Measurements from ENCODE around the gene EPHB4.
"Not testable (repeated sequence)": the region's sequence is repeated elsewhere in the genome, so short reads cannot be mapped to it uniquely, and the experiment has no call there.

The EPHB4 gene

GRCh38 chr7:100789055-100789454, 38.3 kb downstream of the EPHB4 start:
- no peak for DNase-seq (ENCODE audit: low spot score)

GRCh38 chr7:100786323-100786722, 41.0 kb downstream of the EPHB4 start:
- DNase-seq (ENCODE audit: low spot score) = no peak

GRCh38 chr7:100785878-100786277, 41.4 kb downstream of the EPHB4 start:
- DNase-seq (ENCODE audit: low spot score) = no peak

GRCh38 chr7:100783804-100784203, 43.5 kb downstream of the EPHB4 start:
- no peak for DNase-seq (ENCODE audit: low spot score)

GRCh38 chr7:100781255-100781654, 46.1 kb downstream of the EPHB4 start:
- DNase-seq (ENCODE audit: low spot score) = no peak

DNA sequence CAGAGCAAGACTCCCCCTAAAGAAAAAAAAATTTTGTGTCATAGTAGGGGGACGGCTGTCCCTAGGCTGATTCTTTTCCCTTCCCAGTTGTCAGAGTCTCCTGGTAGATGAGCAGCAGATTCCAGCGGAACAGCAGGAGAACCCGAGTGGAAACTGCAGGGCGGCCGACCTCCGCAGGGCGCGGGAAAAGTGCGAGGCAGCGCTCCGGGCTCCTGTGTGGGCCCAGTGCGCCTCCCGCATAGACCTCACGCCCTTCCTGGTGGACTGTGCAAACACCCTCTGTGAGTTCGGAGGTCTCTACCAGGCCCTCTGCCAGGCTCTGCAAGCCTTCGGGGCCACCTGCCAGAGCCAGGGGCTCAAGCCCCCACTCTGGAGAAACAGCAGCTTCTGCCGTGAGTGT, 48.0 kb downstream of the EPHB4 start:
- DNase-seq (ENCODE audit: low spot score) = no peak

DNA sequence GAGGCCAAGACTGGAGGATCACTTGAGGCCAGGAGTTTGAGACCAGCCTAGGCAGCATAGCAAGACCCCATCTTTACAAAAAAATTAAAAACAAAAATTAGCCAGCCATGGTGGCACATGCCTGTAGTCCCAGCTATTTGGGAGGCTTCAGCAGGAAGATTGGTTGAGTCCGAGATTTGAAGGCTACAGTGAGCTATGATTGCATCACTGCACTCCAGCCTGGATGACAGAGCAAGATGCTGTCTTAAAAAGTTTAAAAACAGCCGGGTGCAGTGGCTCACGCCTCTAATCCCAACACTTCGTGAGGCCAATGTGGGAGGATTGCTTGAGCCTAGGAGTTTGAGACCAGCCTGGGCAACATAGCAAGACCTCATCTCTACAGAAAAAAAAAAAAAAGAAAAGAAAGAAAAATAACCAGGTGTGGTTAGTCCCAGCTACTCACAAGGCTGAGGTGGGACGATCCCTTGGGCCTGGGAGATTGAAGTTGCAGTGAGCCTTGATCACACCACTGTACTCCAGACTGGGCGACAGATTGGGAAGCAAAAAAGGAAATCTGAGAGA, 49.2 kb downstream of the EPHB4 start:
- no peak for DNase-seq (ENCODE audit: low spot score)

GRCh38 chr7:100773491-100773890, 53.8 kb downstream of the EPHB4 start:
- DNase-seq (ENCODE audit: low spot score) = no peak

GRCh38 chr7:100768784-100769183, 58.5 kb downstream of the EPHB4 start:
- DNase-seq (ENCODE audit: low spot score) = no peak

GRCh38 chr7:100765250-100765649, 62.1 kb downstream of the EPHB4 start:
- DNase-seq (ENCODE audit: low spot score) = no peak

DNA sequence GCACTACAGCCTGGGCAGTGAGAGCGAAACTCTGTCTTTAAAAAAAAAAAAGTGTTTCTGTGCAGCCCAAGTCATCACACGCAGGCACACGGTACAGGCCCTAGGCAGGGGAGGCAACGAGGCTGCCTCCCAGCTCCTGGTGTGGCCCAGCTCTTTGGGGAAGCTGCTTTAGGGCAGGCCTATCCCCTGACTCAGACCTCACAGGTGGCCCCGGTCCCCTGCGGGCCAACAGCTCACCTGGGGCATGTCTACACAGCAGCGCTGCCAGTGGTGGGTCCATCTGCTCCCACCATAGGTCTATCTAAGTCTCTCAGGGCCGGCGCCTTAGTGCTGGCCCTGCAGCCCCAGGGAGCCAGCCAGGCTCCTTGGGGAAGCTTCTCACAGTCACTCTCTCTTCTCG, 62.5 kb downstream of the EPHB4 start:
- DNase-seq (ENCODE audit: low spot score) = no peak

GRCh38 chr7:100763556-100764140, 63.7 kb downstream of the EPHB4 start:
- no peak for DNase-seq (ENCODE audit: low spot score)

DNA sequence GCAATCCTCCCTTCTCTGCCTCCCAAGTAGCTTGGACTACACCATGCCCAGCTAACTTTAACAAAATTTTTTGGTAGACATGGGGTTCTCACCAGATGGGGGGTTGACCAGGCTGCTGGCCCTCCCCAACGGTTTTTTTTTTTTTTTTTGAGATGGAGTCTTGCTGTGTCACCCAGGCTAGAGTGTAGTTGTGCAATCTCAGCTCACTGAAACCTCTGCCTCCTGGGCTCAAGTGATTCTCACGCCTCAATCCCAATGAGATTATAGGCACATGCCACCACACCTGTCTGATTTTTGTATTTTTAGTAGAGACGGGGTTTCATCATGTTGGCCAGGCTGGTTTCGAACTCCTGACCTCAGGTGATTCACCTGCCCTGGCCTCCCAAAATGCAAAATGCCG, 64.5 kb downstream of the EPHB4 start:
- DNase-seq (ENCODE audit: low spot score) = not testable (repeated sequence)

DNA sequence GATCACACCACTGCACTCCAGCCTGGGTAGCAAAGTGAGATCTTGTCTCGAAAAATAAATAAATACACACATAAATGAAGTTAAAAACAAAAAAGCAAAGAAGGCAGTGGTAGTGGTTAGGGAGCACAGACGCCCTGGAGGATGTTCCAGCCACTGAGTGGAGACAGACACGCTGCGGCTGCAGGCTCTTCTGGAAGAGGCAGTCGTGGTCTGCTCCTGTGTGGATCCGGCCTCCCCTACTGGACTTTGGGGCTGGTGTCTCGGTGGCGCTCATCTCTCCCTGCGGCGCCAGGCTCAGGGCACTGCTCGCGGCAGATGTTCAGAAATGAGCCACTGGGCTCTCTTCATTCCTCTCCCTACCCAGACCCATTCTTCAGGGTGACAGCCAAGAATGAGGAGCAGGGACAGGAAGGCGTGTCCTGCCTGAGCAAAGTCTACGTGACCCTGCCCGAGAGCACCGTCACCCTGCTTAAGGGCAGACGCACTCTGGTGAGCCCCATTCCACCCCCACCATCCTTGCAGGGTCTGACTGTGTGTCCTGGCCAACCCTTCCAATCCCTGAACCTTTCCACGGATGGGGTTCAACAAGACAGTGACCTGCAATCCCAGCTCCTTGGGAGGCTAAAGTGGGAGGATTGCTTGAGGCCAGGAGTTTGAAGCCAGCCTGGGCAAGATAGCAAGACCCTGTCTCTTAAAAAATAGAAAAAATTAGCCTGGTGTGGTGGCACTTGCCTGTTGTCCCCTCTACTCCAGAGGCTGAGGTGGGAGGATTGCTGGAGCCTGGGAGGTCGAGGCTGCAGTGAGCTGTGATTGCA, 67.8 kb downstream of the EPHB4 start:
- no peak for DNase-seq (ENCODE audit: low spot score)

GRCh38 chr7:100753750-100754149, 73.6 kb downstream of the EPHB4 start:
- no peak for DNase-seq (ENCODE audit: low spot score)

GRCh38 chr7:100752994-100753393, 74.3 kb downstream of the EPHB4 start:
- DNase-seq (ENCODE audit: low spot score) = no peak
